DOHH2 (cell line): ENCODE measurements around the gene RAB23.

Experiments used
- H3F3A ChIP-seq: fragments of 200-600 bp; sonication (generic), shearing (Covaris generic); 2 replicates; pipeline ENCODE4 v1.6.0; 2016; ENCODE audit warnings: antibody characterized with exemption, mild to moderate bottlenecking; ENCODE audit not compliant: control insufficient read depth, insufficient read depth
- H3K27ac ChIP-seq: fragments of 200-600 bp; sonication (generic); 2 replicates; pipeline ENCODE4 v1.5.1; 2014; ENCODE audit warnings: low read depth, mild to moderate bottlenecking, low read length, moderate library complexity
- H3K27me3 ChIP-seq: fragments of 200-600 bp; sonication (generic); 2 replicates; pipeline ENCODE4 v1.6.1; 2014; ENCODE audit warnings: mild to moderate bottlenecking, low read length, mixed read lengths; ENCODE audit not compliant: control insufficient read depth
- H3K36me3 ChIP-seq: fragments of 200-600 bp; sonication (generic); 2 replicates; pipeline ENCODE4 v1.6.1; 2014; ENCODE audit warnings: mild to moderate bottlenecking, low read length, moderate library complexity, mixed read lengths; ENCODE audit not compliant: control insufficient read depth
- H3K4me1 ChIP-seq: fragments of 200-600 bp; sonication (generic); 2 replicates; pipeline ENCODE4 v1.6.1; 2014; ENCODE audit warnings: mild to moderate bottlenecking, low read length, mixed read lengths; ENCODE audit not compliant: control insufficient read depth
- H3K4me2 ChIP-seq: fragments of 200-600 bp; sonication (generic); 2 replicates; pipeline ENCODE4 v1.6.0; 2014; ENCODE audit warnings: mild to moderate bottlenecking, low read length, moderate library complexity
- H3K4me3 ChIP-seq: fragments of 200-600 bp; sonication (generic); 2 replicates; pipeline ENCODE4 v1.5.1; 2014; ENCODE audit warnings: mild to moderate bottlenecking, low read length, mixed read lengths
- H3K79me2 ChIP-seq: fragments of 200-600 bp; sonication (generic); 2 replicates; pipeline ENCODE4 v1.6.1; 2014; ENCODE audit warnings: mild to moderate bottlenecking, low read length, mixed read lengths; ENCODE audit not compliant: control insufficient read depth
- H3K9me2 ChIP-seq: fragments of 200-600 bp; sonication (generic); replicated peaks from 2 replicates; pipeline ENCODE4 v1.6.1; 2014; ENCODE audit warnings: mild to moderate bottlenecking, low read length, mixed read lengths; ENCODE audit not compliant: control insufficient read depth
- H3K9me3 ChIP-seq: fragments of 200-600 bp; sonication (generic); 2 replicates; pipeline ENCODE4 v1.6.1; 2014; ENCODE audit warnings: antibody characterized with exemption, low read length, mixed read lengths; ENCODE audit not compliant: control insufficient read depth, insufficient read depth
- H4K20me1 ChIP-seq: fragments of 200-600 bp; sonication (generic); 2 replicates; pipeline ENCODE4 v1.6.0; 2014; ENCODE audit warnings: low read depth, mild to moderate bottlenecking, antibody characterized with exemption, low read length, moderate library complexity; ENCODE audit not compliant: control insufficient read depth, insufficient read depth
- CTCF ChIP-seq: fragments of 200-600 bp; sonication (generic); IDR thresholded peaks from one replicate; pipeline ENCODE4 v1.5.1; 2014; ENCODE audit warnings: antibody characterized with exemption, mild to moderate bottlenecking, low read depth, low read length; ENCODE audit not compliant: poor library complexity, severe bottlenecking
- EZH2phosphoT487 ChIP-seq: fragments of 200-600 bp; sonication (generic); IDR thresholded peaks from 2 replicates; pipeline ENCODE4 v1.6.1; 2017; ENCODE audit warnings: borderline replicate concordance, mild to moderate bottlenecking, antibody characterized with exemption, low read length, moderate library complexity, mixed read lengths

RAB23 gene

GRCh38 chr6:57207141-57207540, 15.0 kb downstream of the RAB23 start:
- no peak overlapping the region for H3K4me2 ChIP-seq
- peaks cover 4% of the 10 kb centered on the region; the same call in 1 of the 2 replicates for H3K4me1 ChIP-seq
- no peaks in the 10 kb centered on the region for H3K27me3 ChIP-seq
- H3F3A ChIP-seq, result no peaks in the 10 kb centered on the region
- H4K20me1 ChIP-seq, result no peaks in the 10 kb centered on the region
- no peak for TF ChIP-seq CTCF
- no peak for TF ChIP-seq EZH2phosphoT487
- no peaks in the 10 kb centered on the region for H3K9me3 ChIP-seq
- H3K79me2 ChIP-seq, result no peaks in the 10 kb centered on the region
- no peak overlapping the region for H3K27ac ChIP-seq
- H3K9me2 ChIP-seq, result no peaks in the 10 kb centered on the region
- 0 out of 2 replicates have a peak, but pooled peaks cover 3% of the 10 kb centered on the region for H3K36me3 ChIP-seq
- H3K4me3 ChIP-seq, result no peak overlapping the region

GRCh38 chr6:57205550-57206328, 16.4 kb downstream of the RAB23 start:
- Histone ChIP-seq H3K27ac (no peak overlapping the region), H3K4me2 (no peak overlapping the region), H4K20me1 (no peaks in the 10 kb centered on the region), H3F3A (no peaks in the 10 kb centered on the region), H3K27me3 (no peaks in the 10 kb centered on the region), H3K9me3 (no peaks in the 10 kb centered on the region), H3K4me1 (peaks cover under 1% of the 10 kb centered on the region; the same call in 1 of the 2 replicates), H3K36me3 (0 out of 2 replicates have a peak, but pooled peaks cover 3% of the 10 kb centered on the region), H3K9me2 (no peaks in the 10 kb centered on the region), H3K4me3 (no peak overlapping the region), H3K79me2 (no peaks in the 10 kb centered on the region)
- TF ChIP-seq CTCF (no peak), EZH2phosphoT487 (no peak)

- Histone ChIP-seq H3K9me2 (no peaks in the 10 kb centered on the region), H3K27ac (no peak overlapping the region), H3K79me2 (no peaks in the 10 kb centered on the region)
Measured at GRCh38 chr6:57201718-57202117, 20.4 kb downstream of the RAB23 start.

More at GRCh38 chr6:57201718-57202117, 20.4 kb downstream of the RAB23 start:
- Histone ChIP-seq H3K4me3 (no peak overlapping the region), H3K4me2 (no peak overlapping the region), H4K20me1 (no peaks in the 10 kb centered on the region), H3K27me3 (no peaks in the 10 kb centered on the region), H3K36me3 (0 out of 2 replicates have a peak, but pooled peaks cover 3% of the 10 kb centered on the region), H3K4me1 (no peaks in the 10 kb centered on the region), H3K9me3 (no peaks in the 10 kb centered on the region), H3F3A (no peaks in the 10 kb centered on the region)
- TF ChIP-seq EZH2phosphoT487 (no peak), CTCF (no peak)
